ENCODE data around the gene CAVIN3. TPM values are rescaled to one million over a fixed set of nuclear protein-coding genes. Genes with fewer than 3 reads are reported as not detected.

Gene CAVIN3, protein sequence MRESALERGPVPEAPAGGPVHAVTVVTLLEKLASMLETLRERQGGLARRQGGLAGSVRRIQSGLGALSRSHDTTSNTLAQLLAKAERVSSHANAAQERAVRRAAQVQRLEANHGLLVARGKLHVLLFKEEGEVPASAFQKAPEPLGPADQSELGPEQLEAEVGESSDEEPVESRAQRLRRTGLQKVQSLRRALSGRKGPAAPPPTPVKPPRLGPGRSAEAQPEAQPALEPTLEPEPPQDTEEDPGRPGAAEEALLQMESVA
- total RNA-seq = 271 and 314 TPM in 2 replicates

DNA sequence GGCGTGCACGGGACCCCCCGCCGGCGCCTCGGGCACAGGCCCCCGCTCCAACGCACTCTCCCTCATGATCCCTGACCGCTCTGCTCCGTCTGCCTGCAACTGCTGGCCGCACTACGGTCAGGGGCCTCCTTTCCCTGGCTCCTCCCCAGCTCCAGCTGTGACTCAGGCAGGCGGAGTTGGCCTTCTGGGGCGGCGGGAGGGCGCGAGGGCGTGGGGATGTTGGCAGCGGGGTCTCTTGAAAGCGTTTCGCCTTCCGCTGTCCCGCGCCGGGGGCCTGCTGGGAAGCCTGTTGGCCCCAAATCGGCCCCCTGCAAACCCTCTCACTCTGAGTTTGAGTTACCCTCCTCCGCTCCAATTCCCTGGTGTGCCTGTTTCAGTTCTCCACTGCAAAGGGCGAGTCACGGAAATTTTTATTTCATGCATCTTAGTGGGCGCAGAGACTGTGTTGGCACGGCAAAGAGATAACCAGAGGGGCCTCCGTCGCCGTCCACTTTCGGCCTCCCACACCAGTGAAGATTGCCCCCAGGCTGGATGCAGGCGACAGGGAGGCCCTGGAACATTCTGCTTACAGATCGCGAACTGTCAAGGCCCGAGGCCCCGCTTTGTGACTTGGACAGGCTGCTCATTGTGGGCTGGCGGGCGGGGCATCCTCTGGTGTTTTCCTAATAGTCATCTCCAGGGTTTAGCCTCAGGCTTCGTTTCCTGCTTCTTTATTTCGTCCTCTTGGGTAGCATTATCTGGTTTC, at the start of gene CAVIN3:
Gene CAVIN3, minus strand, starts transcription at position 91 of the 745 bp plus-strand sequence. Its CDS starts 25 bp downstream, at position 66.
- H3K9me3 ChIP-seq (ENCODE audit: low read depth, low read length) = no peaks in the 10 kb centered on the region
- H2AFZ ChIP-seq (ENCODE audit: low read length) = peak within 1 kb of the TSS; percentile 81
- H3K4me1 ChIP-seq (ENCODE audit: insufficient read depth, low read length) = peaks cover 36% of the 10 kb centered on the region

DNA sequence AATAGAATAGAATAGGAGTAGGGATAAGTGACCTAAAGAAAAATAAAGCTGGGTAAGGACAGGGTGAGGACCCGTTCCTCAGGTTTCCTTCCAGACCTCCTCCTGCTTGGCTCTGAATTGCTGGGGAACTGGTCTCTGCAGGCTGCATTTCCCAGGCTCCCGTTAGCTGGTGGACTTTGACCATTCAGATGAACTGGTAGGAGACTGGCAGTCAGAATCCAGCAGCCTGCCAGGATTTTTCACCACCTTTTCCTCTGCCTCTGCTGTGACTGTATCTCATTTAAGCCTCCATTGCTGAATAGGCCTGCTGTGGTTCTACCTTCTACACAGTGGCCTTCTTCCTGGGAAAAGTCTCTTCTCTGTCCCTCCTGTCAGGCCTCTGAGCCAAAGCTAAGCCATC, 45.4 kb upstream of the CAVIN3 start:
- no peaks in the 10 kb centered on the region for H3K9me3 ChIP-seq (ENCODE audit: low read depth, low read length)
- H4K20me1 ChIP-seq (ENCODE audit: insufficient read depth, low read length) = no peaks in the 10 kb centered on the region
- DNase-seq (ENCODE audit: insufficient read length, low spot score, missing footprints) = no peak
- peaks cover 2% of the 10 kb centered on the region for H3K4me1 ChIP-seq (ENCODE audit: insufficient read depth, low read length)
- H3K4me2 ChIP-seq (ENCODE audit: insufficient read depth, low read length) = no peak overlapping the region
- no peak overlapping the region for H3K4me3 ChIP-seq (ENCODE audit: insufficient read depth, low read length)
- H3K36me3 ChIP-seq (ENCODE audit: insufficient read depth, low read length) = no peaks in the 10 kb centered on the region
- no peak overlapping the region for H2AFZ ChIP-seq (ENCODE audit: low read length)
- H3K27me3 ChIP-seq (ENCODE audit: insufficient read depth, low read length) = no peaks in the 10 kb centered on the region
- no peaks in the 10 kb centered on the region for H3K79me2 ChIP-seq (ENCODE audit: insufficient read depth, low read length)
- TF ChIP-seq, protein P1, sequence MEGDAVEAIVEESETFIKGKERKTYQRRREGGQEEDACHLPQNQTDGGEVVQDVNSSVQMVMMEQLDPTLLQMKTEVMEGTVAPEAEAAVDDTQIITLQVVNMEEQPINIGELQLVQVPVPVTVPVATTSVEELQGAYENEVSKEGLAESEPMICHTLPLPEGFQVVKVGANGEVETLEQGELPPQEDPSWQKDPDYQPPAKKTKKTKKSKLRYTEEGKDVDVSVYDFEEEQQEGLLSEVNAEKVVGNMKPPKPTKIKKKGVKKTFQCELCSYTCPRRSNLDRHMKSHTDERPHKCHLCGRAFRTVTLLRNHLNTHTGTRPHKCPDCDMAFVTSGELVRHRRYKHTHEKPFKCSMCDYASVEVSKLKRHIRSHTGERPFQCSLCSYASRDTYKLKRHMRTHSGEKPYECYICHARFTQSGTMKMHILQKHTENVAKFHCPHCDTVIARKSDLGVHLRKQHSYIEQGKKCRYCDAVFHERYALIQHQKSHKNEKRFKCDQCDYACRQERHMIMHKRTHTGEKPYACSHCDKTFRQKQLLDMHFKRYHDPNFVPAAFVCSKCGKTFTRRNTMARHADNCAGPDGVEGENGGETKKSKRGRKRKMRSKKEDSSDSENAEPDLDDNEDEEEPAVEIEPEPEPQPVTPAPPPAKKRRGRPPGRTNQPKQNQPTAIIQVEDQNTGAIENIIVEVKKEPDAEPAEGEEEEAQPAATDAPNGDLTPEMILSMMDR (IDR thresholded peaks at IDR 0.05; ENCODE audit: extremely low read depth, low read depth, low read length) = no peak
- no peak overlapping the region for H3K27ac ChIP-seq (ENCODE audit: low read depth, low read length)

More for the DNA sequence above, at the start of gene CAVIN3:
- peak within 1 kb of the TSS; percentile 99 for H3K27ac ChIP-seq (ENCODE audit: low read depth, low read length)
- H3K27me3 ChIP-seq (ENCODE audit: insufficient read depth, low read length) = no peaks in the 10 kb centered on the region
- DNase-seq (ENCODE audit: insufficient read length, low spot score, missing footprints) = peak; percentile 91
- peaks cover 3% of the 10 kb centered on the region for H3K36me3 ChIP-seq (ENCODE audit: insufficient read depth, low read length)
- TF ChIP-seq, protein P1 (IDR thresholded peaks at IDR 0.05; ENCODE audit: extremely low read depth, low read depth, low read length) = no peak
- H3K4me3 ChIP-seq (ENCODE audit: insufficient read depth, low read length) = peak within 1 kb of the TSS; percentile 86
- H3K4me2 ChIP-seq (ENCODE audit: insufficient read depth, low read length) = peak within 1 kb of the TSS; percentile 92
- H4K20me1 ChIP-seq (ENCODE audit: insufficient read depth, low read length) = no peaks in the 10 kb centered on the region
- H3K79me2 ChIP-seq (ENCODE audit: insufficient read depth, low read length) = peaks cover 18% of the 10 kb centered on the region

DNA sequence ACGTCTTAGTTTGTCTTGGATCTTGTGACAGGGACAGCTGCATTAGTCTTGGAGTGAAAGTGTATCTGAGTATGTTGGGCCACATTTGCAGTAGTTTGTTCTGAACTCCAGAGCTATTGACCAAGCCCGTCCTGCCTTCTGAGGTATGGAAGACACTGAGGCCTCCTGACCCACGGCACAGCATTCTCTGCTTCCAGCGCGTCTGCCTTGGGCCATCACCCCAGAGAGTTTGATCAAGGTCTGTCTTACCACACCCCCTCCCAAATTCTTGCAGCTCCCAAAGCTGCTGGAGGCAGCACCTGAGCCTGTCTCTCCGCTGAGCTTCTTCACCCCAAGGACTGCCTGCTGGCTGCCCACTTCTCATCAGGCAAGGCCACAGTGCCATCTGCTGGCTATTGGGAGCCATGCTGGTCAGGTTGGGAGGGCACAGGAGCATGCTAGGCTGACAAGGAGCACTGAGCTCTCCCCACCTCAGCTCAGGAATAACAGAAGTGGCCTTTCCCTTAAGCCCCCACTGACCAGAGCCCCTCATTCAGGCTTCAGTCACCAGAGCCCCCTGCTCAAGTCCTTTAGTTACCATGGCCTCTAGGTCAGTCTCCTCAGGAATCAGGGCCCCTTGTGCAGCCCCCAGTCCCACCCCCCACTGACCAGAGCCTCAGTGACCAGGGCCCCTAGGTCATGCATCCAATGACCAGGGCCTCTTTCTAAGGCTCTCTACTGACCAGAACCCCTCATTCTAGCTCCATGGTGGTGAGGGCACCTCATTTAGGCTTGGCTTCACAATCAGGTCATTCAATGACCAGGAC, 42.8 kb upstream of the CAVIN3 start:
- Histone ChIP-seq H4K20me1 (ENCODE audit: insufficient read depth, low read length) (no peaks in the 10 kb centered on the region), H3K9me3 (ENCODE audit: low read depth, low read length) (no peaks in the 10 kb centered on the region), H3K4me2 (ENCODE audit: insufficient read depth, low read length) (no peak overlapping the region), H2AFZ (ENCODE audit: low read length) (peak overlapping the region; percentile 32), H3K4me3 (ENCODE audit: insufficient read depth, low read length) (no peak overlapping the region), H3K4me1 (ENCODE audit: insufficient read depth, low read length) (peaks cover 12% of the 10 kb centered on the region), H3K36me3 (ENCODE audit: insufficient read depth, low read length) (no peaks in the 10 kb centered on the region), H3K79me2 (ENCODE audit: insufficient read depth, low read length) (no peaks in the 10 kb centered on the region), H3K27me3 (ENCODE audit: insufficient read depth, low read length) (no peaks in the 10 kb centered on the region), H3K27ac (ENCODE audit: low read depth, low read length) (no peak overlapping the region)
- peak; percentile 91 for DNase-seq (ENCODE audit: insufficient read length, low spot score, missing footprints)
- TF ChIP-seq, protein P1 (IDR thresholded peaks at IDR 0.05; ENCODE audit: extremely low read depth, low read depth, low read length) = peak; percentile 94
